Ectodermal cell (in vitro differentiated cells): ENCODE results near the gene UGT1A10.

Source experiments
- H3K27ac ChIP-seq: 2 replicates; pipeline ENCODE4 v1.7.0; 2013; ENCODE audit warnings: mild to moderate bottlenecking, low read depth, low read length; ENCODE audit not compliant: insufficient read depth, poor library complexity, severe bottlenecking
- H3K27me3 ChIP-seq: 2 replicates; pipeline ENCODE4 v1.7.0; 2013; ENCODE audit warnings: mild to moderate bottlenecking, low read length; ENCODE audit not compliant: insufficient read depth, control insufficient read depth, poor library complexity, severe bottlenecking
- H3K36me3 ChIP-seq: one replicate; pipeline ENCODE4 v1.7.0; 2013; ENCODE audit warnings: low read length; ENCODE audit not compliant: control insufficient read depth, insufficient read depth
- H3K4me1 ChIP-seq: one replicate; pipeline ENCODE4 v1.7.0; 2013; ENCODE audit warnings: low read length; ENCODE audit not compliant: control insufficient read depth, insufficient read depth
- H3K4me3 ChIP-seq: 2 replicates; pipeline ENCODE4 v1.7.0; 2013; ENCODE audit warnings: low read depth, low read length, control low read depth; ENCODE audit not compliant: insufficient read depth
- H3K9me3 ChIP-seq: 2 replicates; pipeline ENCODE4 v1.7.0; 2013; ENCODE audit warnings: mild to moderate bottlenecking, low read length, moderate library complexity; ENCODE audit not compliant: control insufficient read depth
- WGBS, 2 experiments: methylation state at CpG; one replicate each; pipeline ENCODE4 v1.1.7; 2013; ENCODE audit warnings: missing lambda C conversion rate in 2 of 2; 5-methylcytosine and 5-hydroxymethylcytosine counted together

UGT1A10 gene

GRCh38 chr2:233705911-233706506 is 69.8 kb downstream of the UGT1A10 start:
- Histone ChIP-seq H3K4me3 (no peak overlapping the region), H3K9me3 (no peaks in the 10 kb centered on the region), H3K36me3 (no peaks in the 10 kb centered on the region), H3K27ac (no peak overlapping the region), H3K27me3 (no peaks in the 10 kb centered on the region), H3K4me1 (no peaks in the 10 kb centered on the region)
- WGBS, 2 experiments: 70 to 73% methylated on average over 4 of the region's 4 CpGs

DNA sequence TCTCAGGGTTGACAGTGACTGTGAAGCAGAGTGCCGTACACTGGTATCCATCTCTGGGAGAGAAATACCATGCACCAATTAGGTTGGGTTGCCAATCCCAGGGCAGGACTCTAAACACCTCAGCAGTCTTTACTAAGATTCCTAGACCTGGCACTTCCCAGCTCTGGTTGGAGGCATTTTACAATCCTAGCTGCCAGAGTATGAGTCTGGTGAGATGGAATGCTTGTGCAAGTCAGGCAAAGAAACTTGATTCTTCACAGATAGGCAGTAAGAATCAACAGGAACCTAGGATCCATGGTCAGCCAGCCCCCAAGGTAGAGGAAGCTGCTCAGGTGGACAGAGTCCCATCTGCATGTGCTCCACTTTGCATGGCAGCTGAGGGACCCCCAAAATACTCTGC is 70.5 kb downstream of the UGT1A10 start:
- WGBS, 2 experiments: 48 to 50% methylated on average over 1 of the region's 1 CpG
- Histone ChIP-seq H3K36me3 (no peaks in the 10 kb centered on the region), H3K27me3 (no peaks in the 10 kb centered on the region), H3K27ac (no peak overlapping the region), H3K4me3 (no peak overlapping the region), H3K9me3 (no peaks in the 10 kb centered on the region), H3K4me1 (no peaks in the 10 kb centered on the region)

GRCh38 chr2:233707940-233708644 is 71.8 kb downstream of the UGT1A10 start:
- Histone ChIP-seq H3K4me1 (no peaks in the 10 kb centered on the region), H3K9me3 (no peaks in the 10 kb centered on the region), H3K36me3 (no peaks in the 10 kb centered on the region), H3K27me3 (no peaks in the 10 kb centered on the region), H3K27ac (no peak overlapping the region), H3K4me3 (no peak overlapping the region)
- 86 to 92% methylated on average over 8 to 10 of the region's 10 CpGs for WGBS, 2 experiments

DNA sequence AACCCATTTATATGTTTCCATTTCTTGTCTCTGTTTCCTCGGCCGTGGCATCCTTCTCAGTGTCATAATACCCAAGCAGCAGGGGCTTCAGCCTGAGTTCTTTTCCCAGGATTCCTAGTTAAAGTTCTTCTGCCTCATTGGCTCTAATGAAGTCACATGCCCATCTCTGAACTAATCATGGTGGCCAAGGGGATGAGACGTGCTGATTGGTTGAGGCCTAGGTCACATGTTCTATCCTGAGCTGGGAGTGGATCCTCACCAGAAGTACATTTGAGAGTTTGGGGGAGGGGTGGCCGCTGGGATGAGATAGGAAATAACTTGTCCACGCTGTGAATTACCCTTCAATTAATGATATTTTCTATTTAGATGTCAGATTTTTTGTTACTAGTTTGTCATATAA is 72.7 kb downstream of the UGT1A10 start:
- 92 to 97% methylated on average over 3 to 4 of the region's 5 CpGs for WGBS, 2 experiments
- H3K4me3 ChIP-seq: no peak overlapping the region

DNA sequence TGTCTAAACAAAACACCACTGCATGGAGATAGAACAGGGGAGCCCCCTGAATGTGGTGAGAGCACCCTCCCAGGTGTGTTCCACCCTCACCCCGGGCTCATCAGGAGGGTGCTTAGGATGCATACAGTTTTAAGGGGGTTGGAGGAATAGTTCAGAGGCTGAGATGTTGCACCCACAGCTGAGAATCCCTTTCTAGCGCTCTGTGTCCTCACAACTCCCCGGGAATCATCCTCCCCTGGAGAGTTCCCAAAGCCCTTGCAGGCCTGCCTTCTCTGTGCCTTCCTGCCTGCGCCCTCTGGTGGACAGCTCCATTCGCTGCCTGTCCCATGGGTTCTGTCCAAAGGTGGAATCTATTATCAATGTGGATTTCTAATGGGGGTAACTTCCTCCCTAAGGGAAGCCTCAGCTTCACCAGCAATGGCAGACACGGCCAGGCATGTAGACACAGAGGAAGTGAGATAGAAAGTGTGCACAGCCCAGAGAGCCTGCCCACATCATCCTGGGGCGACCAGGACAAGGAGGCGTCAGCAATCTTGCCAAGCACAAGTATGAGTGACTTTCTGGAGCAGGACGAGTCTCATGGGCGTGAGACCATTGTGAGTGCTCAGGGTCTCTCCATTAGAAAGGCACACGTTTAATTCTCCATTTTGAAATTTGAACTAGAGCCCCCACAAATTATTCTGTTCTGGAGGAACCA is 75.2 kb downstream of the UGT1A10 start:
- H3K36me3 ChIP-seq: no peaks in the 10 kb centered on the region
- H3K9me3 ChIP-seq: no peaks in the 10 kb centered on the region
- 51 to 52% methylated on average over 11 of the region's 11 CpGs for WGBS, 2 experiments
- no peaks in the 10 kb centered on the region for H3K4me1 ChIP-seq
- no peak overlapping the region for H3K27ac ChIP-seq
- no peak overlapping the region for H3K4me3 ChIP-seq
- H3K27me3 ChIP-seq: no peaks in the 10 kb centered on the region

More for the DNA sequence above, 72.7 kb downstream of the UGT1A10 start:
- no peak overlapping the region for H3K27ac ChIP-seq
- no peaks in the 10 kb centered on the region for H3K27me3 ChIP-seq
- H3K4me1 ChIP-seq: no peaks in the 10 kb centered on the region
- no peaks in the 10 kb centered on the region for H3K36me3 ChIP-seq
- H3K9me3 ChIP-seq: no peaks in the 10 kb centered on the region

DNA sequence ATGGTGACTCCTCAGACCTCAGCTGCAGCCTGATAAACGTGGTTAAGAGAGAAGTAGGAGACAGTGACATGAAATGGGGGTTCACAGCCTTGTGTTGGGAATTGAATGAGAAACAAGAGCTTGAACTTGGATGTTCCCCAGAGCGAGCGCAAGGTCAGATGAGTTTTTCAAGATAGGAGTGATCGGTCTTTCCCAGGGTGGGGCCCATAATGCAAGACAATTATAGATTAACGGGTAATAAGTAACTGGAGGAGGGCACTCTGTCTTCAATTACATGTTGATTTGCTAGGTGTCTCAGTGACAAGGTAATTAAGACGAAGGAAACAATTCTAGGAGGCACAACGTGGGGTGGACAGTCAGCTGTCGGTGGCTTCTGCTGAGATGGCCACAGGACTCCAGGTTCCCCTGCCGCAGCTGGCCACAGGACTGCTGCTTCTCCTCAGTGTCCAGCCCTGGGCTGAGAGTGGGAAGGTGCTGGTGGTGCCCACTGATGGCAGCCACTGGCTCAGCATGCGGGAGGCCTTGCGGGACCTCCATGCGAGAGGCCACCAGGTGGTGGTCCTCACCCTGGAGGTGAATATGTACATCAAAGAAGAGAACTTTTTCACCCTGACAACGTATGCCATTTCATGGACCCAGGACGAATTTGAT is 76.5 kb downstream of the UGT1A10 start, which contains the start of gene UGT1A5:
Gene UGT1A5, plus strand, starts transcription at position 297 of the 651 bp plus-strand sequence. Its CDS starts 85 bp downstream, at position 382.
- 94% methylated on average over 14 of the region's 14 CpGs for WGBS, 2 experiments
- H3K9me3 ChIP-seq: no peaks in the 10 kb centered on the region
- H3K4me3 ChIP-seq: no peak within 1 kb of the TSS
- no peaks in the 10 kb centered on the region for H3K27me3 ChIP-seq
- no peaks in the 10 kb centered on the region for H3K36me3 ChIP-seq
- H3K4me1 ChIP-seq: no peaks in the 10 kb centered on the region
- H3K27ac ChIP-seq: no peak within 1 kb of the TSS

- Histone ChIP-seq H3K4me1 (no peaks in the 10 kb centered on the region), H3K4me3 (no peak overlapping the region), H3K9me3 (no peaks in the 10 kb centered on the region), H3K27ac (no peak overlapping the region), H3K27me3 (no peaks in the 10 kb centered on the region), H3K36me3 (no peaks in the 10 kb centered on the region)
- 92 to 96% methylated on average over 7 of the region's 7 CpGs for WGBS, 2 experiments
Measured at GRCh38 chr2:233713262-233713615, 77.0 kb downstream of the UGT1A10 start.

DNA sequence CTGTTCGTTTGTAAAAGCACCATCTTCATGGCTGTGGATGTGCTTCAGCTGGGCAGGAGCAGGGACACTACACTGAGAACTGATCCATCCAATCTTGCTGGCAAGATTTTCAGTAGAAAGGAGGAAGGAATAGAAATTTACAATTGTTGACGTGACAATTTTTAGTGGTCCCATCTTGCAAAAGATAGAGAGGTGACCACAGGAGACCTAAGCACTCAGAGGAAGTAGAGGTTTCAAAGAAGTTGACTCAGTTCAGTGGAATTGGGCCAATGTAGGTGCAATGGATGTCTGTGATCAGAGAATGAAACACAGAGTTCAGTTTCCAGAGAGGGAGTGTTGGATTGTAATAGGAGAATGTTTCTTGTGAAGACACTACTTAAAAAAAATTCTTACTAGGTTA is 77.9 kb downstream of the UGT1A10 start:
- no peak overlapping the region for H3K27ac ChIP-seq

DNA sequence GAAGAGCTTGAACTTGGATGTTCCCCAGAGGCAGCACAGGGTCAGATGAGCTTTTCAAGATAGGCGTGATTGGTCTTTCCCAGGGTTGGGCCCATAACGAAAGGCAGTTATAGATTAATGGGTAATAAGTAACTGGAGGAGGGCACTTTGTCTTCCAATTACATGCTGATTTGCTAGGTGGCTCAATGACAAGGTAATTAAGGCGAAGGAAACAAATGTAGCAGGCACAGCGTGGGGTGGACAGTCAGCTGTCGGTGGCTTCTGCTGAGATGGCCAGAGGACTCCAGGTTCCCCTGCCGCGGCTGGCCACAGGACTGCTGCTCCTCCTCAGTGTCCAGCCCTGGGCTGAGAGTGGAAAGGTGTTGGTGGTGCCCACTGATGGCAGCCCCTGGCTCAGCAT is 82.3 kb downstream of the UGT1A10 start, which contains the start of gene UGT1A4:
Gene UGT1A4, plus strand, starts transcription at position 185 of the 400 bp plus-strand sequence. Its CDS starts 85 bp downstream, at position 270.
- H3K4me3 ChIP-seq: no peak within 1 kb of the TSS
- no peaks in the 10 kb centered on the region for H3K27me3 ChIP-seq
- 92% methylated on average over 7 of the region's 7 CpGs for WGBS, 2 experiments
- no peaks in the 10 kb centered on the region for H3K36me3 ChIP-seq
- no peaks in the 10 kb centered on the region for H3K9me3 ChIP-seq
- H3K4me1 ChIP-seq: no peaks in the 10 kb centered on the region
- no peak within 1 kb of the TSS for H3K27ac ChIP-seq

More for the DNA sequence above, 77.9 kb downstream of the UGT1A10 start:
- H3K4me3 ChIP-seq: no peak overlapping the region
- H3K4me1 ChIP-seq: no peaks in the 10 kb centered on the region
- H3K9me3 ChIP-seq: no peaks in the 10 kb centered on the region
- 91% methylated on average over 2 of the region's 2 CpGs for WGBS, 2 experiments
- H3K36me3 ChIP-seq: no peaks in the 10 kb centered on the region
- H3K27me3 ChIP-seq: no peaks in the 10 kb centered on the region
